ENCODE results near the gene LRGUK. TPM values are rescaled to one million over a fixed set of nuclear protein-coding genes. Genes with fewer than 3 reads are reported as not detected.

LRGUK gene
- total RNA-seq, 1 experiment from 2014 or later, result 1.9 TPM

- TF ChIP-seq AR (CRISPR knock-in tag; IDR thresholded peaks at IDR 0.05) (no peak), KAT7 (CRISPR knock-in tag; IDR thresholded peaks at IDR 0.05; ENCODE audit: borderline replicate concordance) (no peak), ZNF263 (CRISPR knock-in tag; IDR thresholded peaks at IDR 0.05; ENCODE audit: low read depth) (no peak), STAT6 (CRISPR knock-in tag; conservative IDR thresholded peaks at IDR 0.05; ENCODE audit: low read depth) (no peak), SP1 (CRISPR knock-in tag; conservative IDR thresholded peaks at IDR 0.05) (no peak), SMAD3 (CRISPR knock-in tag; IDR thresholded peaks at IDR 0.05; ENCODE audit: borderline replicate concordance) (no peak)
Measured at GRCh38 chr7:134287916-134288659, 160.9 kb downstream of the LRGUK start (continued).

- Mint-ChIP-seq H3K36me3 (peaks cover 5% of the 10 kb centered on the region), H3K9me3 (no peaks in the 10 kb centered on the region), H3K27ac (peak overlapping the region; percentile 43; the same call in 1 of the 2 replicates), H3K4me3 (no peak overlapping the region), H3K27me3 (ENCODE audit: low read depth) (no peaks in the 10 kb centered on the region), H3K4me1 (peaks cover 14% of the 10 kb centered on the region)
- no peak for ATAC-seq
- POLR2A ChIA-PET, result no interaction called here
- no peak for TF ChIP-seq PRRX2 (CRISPR knock-in tag; IDR thresholded peaks at IDR 0.05)
- no peak for TF ChIP-seq NR1H2 (CRISPR knock-in tag; IDR thresholded peaks at IDR 0.05)
- TF ChIP-seq, protein P1, sequence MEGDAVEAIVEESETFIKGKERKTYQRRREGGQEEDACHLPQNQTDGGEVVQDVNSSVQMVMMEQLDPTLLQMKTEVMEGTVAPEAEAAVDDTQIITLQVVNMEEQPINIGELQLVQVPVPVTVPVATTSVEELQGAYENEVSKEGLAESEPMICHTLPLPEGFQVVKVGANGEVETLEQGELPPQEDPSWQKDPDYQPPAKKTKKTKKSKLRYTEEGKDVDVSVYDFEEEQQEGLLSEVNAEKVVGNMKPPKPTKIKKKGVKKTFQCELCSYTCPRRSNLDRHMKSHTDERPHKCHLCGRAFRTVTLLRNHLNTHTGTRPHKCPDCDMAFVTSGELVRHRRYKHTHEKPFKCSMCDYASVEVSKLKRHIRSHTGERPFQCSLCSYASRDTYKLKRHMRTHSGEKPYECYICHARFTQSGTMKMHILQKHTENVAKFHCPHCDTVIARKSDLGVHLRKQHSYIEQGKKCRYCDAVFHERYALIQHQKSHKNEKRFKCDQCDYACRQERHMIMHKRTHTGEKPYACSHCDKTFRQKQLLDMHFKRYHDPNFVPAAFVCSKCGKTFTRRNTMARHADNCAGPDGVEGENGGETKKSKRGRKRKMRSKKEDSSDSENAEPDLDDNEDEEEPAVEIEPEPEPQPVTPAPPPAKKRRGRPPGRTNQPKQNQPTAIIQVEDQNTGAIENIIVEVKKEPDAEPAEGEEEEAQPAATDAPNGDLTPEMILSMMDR (IDR thresholded peaks at IDR 0.05), result no peak
- TF ChIP-seq SOX15 (CRISPR knock-in tag; IDR thresholded peaks at IDR 0.05), result no peak
- no peak for TF ChIP-seq E2F5 (CRISPR knock-in tag; IDR thresholded peaks at IDR 0.05)
- TF ChIP-seq, protein P2, sequence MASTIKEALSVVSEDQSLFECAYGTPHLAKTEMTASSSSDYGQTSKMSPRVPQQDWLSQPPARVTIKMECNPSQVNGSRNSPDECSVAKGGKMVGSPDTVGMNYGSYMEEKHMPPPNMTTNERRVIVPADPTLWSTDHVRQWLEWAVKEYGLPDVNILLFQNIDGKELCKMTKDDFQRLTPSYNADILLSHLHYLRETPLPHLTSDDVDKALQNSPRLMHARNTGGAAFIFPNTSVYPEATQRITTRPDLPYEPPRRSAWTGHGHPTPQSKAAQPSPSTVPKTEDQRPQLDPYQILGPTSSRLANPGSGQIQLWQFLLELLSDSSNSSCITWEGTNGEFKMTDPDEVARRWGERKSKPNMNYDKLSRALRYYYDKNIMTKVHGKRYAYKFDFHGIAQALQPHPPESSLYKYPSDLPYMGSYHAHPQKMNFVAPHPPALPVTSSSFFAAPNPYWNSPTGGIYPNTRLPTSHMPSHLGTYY (CRISPR knock-in tag; IDR thresholded peaks at IDR 0.05), result no peak
- no peak for TF ChIP-seq E2F4 (CRISPR knock-in tag; IDR thresholded peaks at IDR 0.05; ENCODE audit: borderline replicate concordance, low read depth)
- no peak for TF ChIP-seq TEAD4 (CRISPR knock-in tag; IDR thresholded peaks at IDR 0.05)
- no peak for TF ChIP-seq ESRRA (CRISPR knock-in tag; IDR thresholded peaks at IDR 0.05; ENCODE audit: borderline replicate concordance)
- TF ChIP-seq CBFB (CRISPR knock-in tag; IDR thresholded peaks at IDR 0.05; ENCODE audit: low read depth), result no peak
- CTCF ChIA-PET, result no interaction called here
- DNase-seq (ENCODE audit: low spot score), result no peak
Measured at GRCh38 chr7:134289423-134289822, 162.3 kb downstream of the LRGUK start.
